Skin epidermis (tissue), 12 donors: ENCODE measurements around the gene OR2S2.

Experiments used
- H3K27ac ChIP-seq, 21 experiments: fragments of 200-600 bp; sonication (generic) in 11 of 21; one replicate each; pipeline ENCODE4 v1.5.0; 2020; ENCODE audit warnings: mild to moderate bottlenecking in 3 of 21, inconsistent platforms in 2 of 21, moderate library complexity in 2 of 21
- H3K4me3 ChIP-seq, 7 experiments: fragments of 200-600 bp; sonication (generic) in 2 of 7; one replicate each; pipeline ENCODE4 v1.5.0; 2020; ENCODE audit warnings: inconsistent platforms in 2 of 7, mild to moderate bottlenecking in 2 of 7, moderate library complexity in 1 of 7

Gene OR2S2

GRCh38 chr9:35912791-35913400 is 45.1 kb downstream of the OR2S2 start:
- Histone ChIP-seq H3K27ac (peak overlapping the region in 2 of 21 experiments; percentile 16 to 29), H3K4me3 (no peak overlapping the region)

DNA sequence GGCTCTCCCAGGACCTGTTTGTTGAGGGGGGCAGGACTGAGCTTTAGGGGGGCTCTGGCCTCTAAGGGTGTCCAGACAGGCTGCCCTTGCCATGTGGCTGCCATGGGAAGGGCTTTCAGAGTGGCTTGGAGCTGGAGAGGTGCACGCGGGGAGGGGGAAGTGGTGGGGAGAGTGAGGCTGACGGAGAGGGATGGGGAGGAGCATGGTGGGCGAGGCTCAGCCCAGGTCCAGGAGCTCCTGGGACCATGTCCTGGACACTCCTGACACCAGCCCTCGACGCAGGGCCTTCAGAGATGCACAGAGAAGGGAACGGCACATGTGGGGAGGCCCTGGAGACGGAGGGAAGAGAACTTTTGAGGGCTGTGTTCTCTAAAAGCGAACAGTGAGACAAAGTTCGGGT is 46.3 kb downstream of the OR2S2 start:
- Histone ChIP-seq H3K4me3 (no peak overlapping the region), H3K27ac (peak overlapping the region in 9 of 21 experiments; percentile 10 to 83 (median 41))

GRCh38 chr9:35910613-35911359 is 47.2 kb downstream of the OR2S2 start:
- H3K4me3 ChIP-seq = no peak overlapping the region
- H3K27ac ChIP-seq = peak overlapping the region in 19 of 21 experiments; percentile 5 to 94 (median 81)

DNA sequence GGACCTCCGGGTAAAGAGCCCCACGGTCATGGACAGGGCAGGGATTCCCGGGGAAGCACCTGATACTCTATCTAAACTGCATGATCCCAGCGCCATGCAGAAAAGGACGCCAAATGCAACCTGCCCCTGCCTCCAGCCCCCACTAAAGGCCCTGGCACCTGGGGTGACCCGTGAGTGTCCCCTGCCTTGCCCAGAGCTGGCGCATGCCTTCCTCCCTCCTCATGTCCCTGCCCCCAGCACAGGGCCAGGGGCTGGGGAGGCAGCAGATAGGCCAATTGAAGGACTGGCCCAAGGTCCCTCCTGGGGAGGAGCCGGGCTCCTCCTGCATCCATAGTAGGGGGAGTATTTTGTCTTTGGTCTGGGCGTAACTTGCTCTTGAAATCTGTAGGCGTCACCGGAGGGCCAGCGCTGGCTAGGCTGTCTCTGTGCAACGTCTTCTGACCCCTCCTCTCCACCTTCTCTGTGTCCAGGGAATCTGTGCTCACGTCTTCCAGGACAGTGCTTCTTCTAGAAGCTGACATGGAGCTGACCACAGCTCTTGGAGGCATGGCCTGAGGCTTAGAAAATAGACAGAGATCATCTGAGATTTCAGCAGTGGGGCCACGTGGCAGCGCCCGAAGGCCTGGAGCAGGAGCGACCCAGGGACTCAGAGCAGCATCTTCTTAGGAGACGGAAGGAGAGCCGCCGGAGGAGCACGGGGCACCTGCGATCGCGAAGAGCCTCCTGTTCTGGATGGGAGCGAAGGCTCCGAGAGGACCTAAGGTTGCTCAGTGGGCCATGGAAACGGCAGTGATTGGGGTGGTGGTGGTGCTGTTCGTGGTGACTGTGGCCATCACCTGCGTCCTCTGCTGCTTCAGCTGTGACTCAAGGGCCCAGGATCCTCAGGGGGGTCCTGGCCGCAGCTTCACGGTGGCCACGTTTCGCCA is 48.0 kb downstream of the OR2S2 start:
- H3K4me3 ChIP-seq = peak overlapping the region in 1 of 7 experiments; percentile 4
- peak overlapping the region in 20 of 21 experiments; percentile 50 to 94 (median 82) for H3K27ac ChIP-seq

- Histone ChIP-seq H3K27ac (peak within 1 kb of the TSS in 20 of 21 experiments; percentile 61 to 94 (median 82)), H3K4me3 (peak within 1 kb of the TSS in 1 of 7 experiments; percentile 4)
Measured at GRCh38 chr9:35909274-35909673, 48.7 kb downstream of the OR2S2 start, which contains the start of gene SPAAR. Gene SPAAR (plus strand): TSS chr9:35909490. CDS start chr9:35910464, 974 bp downstream.

DNA sequence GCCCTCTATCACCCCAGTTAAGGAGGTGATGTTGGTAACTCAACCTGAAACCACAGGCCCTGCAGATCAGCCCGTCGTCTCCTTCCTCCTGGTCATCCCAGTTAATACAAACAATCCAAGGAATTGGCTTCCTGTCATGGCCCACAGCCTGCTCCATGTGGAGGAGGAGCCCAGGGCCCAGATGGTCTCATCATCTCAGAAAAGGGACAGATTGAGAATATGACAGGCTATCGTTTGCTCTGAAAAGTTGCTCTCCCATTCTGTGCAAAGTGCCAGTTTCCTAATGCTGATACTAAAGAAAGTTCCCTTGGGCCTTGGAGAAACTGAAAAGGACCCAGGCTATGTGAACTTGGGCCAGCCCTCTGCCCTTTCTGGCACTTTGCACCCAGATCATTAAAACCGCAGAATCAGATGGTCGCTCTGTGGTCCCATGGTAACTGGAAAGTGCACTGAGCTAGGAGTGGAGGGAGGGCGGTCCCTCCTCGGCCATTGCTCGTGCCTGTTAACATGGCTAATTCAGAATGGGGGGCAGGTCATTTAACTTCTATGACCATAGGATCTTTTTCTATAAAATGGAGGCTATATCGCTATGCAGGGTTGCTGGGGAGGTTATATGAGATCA is 49.3 kb downstream of the OR2S2 start:
- H3K27ac ChIP-seq = peak overlapping the region in 20 of 21 experiments; percentile 61 to 94 (median 82)
- no peak overlapping the region for H3K4me3 ChIP-seq

GRCh38 chr9:35907711-35908503 is 50.0 kb downstream of the OR2S2 start:
- H3K27ac ChIP-seq = peak overlapping the region in 20 of 21 experiments; percentile 61 to 94 (median 82)
- H3K4me3 ChIP-seq = no peak overlapping the region
